ENCODE results near the gene GREB1L. TPM values are rescaled to one million over a fixed set of nuclear protein-coding genes. Genes with fewer than 3 reads are reported as not detected.
A peak's percentile ranks its signal among the peaks of the same experiment; 100 is the strongest.

GREB1L gene
- total and polyA plus RNA-seq, 2 of the 13 experiments (the other 11 are each of a cell fraction or from before 2014, with no cell fraction given), result 0.17 to 0.66 TPM

DNA sequence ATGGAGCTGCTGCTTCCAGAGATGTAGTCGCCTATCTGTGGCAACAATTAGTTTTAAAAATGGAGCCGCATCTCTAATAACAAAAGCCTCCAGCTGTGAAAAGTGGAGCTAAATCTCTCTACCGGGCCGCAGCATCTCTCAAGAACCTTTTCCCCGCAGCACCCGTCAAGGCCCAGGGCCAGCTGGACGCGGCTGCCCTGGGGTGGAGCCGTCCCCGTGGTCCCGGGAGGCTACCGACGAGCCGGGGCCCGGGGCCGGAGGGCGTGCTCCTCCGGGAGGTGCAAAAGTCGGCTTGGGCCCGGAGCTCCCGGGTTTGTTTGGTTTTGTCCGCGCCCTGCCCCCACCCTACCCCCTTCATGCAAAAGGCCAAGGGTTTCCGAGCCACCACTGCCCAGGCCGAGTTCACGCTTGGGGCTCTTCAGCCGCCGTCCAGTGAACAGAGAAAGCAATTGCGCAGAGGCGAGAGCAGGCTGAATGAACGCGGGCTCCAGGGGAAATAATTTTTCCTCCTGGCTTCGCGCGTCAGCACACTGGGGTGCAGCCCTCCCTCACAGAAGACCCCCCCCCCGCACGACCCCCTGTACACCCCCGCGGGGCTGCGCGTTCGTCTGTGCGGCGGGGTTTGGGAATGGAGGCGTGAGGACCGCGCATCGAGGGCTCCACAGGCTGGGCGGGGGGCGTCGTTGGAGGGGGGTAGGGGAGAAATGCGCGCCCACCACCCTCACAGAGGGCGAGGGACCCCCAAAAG is 557 bp upstream of the GREB1L start (continued):
- no peak for TF ChIP-seq ZNF724P (CRISPR knock-in tag; IDR thresholded peaks at IDR 0.05; ENCODE audit: borderline replicate concordance)
- TF ChIP-seq ZBTB42 (CRISPR knock-in tag; IDR thresholded peaks at IDR 0.05), result no peak
- 0 out of 2 replicates have a peak, but pooled peaks have one; percentile 14 for TF ChIP-seq GABPB1 (CRISPR knock-in tag; IDR thresholded peaks at IDR 0.05)
- TF ChIP-seq, protein P1, sequence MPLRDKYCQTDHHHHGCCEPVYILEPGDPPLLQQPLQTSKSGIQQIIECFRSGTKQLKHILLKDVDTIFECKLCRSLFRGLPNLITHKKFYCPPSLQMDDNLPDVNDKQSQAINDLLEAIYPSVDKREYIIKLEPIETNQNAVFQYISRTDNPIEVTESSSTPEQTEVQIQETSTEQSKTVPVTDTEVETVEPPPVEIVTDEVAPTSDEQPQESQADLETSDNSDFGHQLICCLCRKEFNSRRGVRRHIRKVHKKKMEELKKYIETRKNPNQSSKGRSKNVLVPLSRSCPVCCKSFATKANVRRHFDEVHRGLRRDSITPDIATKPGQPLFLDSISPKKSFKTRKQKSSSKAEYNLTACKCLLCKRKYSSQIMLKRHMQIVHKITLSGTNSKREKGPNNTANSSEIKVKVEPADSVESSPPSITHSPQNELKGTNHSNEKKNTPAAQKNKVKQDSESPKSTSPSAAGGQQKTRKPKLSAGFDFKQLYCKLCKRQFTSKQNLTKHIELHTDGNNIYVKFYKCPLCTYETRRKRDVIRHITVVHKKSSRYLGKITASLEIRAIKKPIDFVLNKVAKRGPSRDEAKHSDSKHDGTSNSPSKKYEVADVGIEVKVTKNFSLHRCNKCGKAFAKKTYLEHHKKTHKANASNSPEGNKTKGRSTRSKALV (CRISPR knock-in tag; IDR thresholded peaks at IDR 0.05), result no peak

- ATAC-seq, result peak; percentile 54
- no peak for DNase-seq (ENCODE audit: low spot score)
- ChIA-PET POLR2A (no interaction called here), CTCF (ENCODE audit: low intra/inter-chr PET ratio, low total read pairs) (no interaction called here)
- no peak for FAIRE-seq
- Histone ChIP-seq H2AFZ (ENCODE audit: low read length) (no peak overlapping the region), H4K20me1 (ENCODE audit: insufficient read depth, low read length) (no peaks in the 10 kb centered on the region), H3K9me3 (ENCODE audit: low read length) (no peaks in the 10 kb centered on the region), H3K4me2 (ENCODE audit: low read depth, low read length) (peak overlapping the region; percentile 87), H3K36me3 (replicated peaks in 1 of 2; ENCODE audit: control insufficient read depth in 1 of 2, insufficient read depth in 2 of 2, low read length in 2 of 2) (no peaks in the 10 kb centered on the region), H3K4me3 (replicated peaks in 1 of 3; ENCODE audit: insufficient read depth in 1 of 3, low read depth in 2 of 3, low read length in 3 of 3) (peak overlapping the region; percentile 40 to 76 (median 61); a peak in 5 of 6 replicates), H3K79me2 (ENCODE audit: insufficient read depth, low read length) (no peaks in the 10 kb centered on the region), H3K9ac (ENCODE audit: insufficient read depth, low read depth, low read length) (no peak overlapping the region), H3K27ac (ENCODE audit: extremely low read length, insufficient read depth, low read length) (no peak overlapping the region), H3K4me1 (ENCODE audit: insufficient read depth, low read length) (peaks cover 10% of the 10 kb centered on the region), H3K27me3 (ENCODE audit: control insufficient read depth in 1 of 2, insufficient read depth in 2 of 2, low read length in 2 of 2) (peaks cover 4 to 42% of the 10 kb centered on the region in 2 experiments)
- no TSS peak for BruUV-seq (replicated peaks)
- 0 out of 2 replicates have a peak, but pooled peaks have one; percentile 34 for TF ChIP-seq CBX2 (IDR thresholded peaks at IDR 0.05; ENCODE audit: low read depth, low read length)
- TF ChIP-seq CBX2 (CRISPR knock-in tag; IDR thresholded peaks at IDR 0.05; ENCODE audit: low read depth), result no peak
- TF ChIP-seq HDAC1 (CRISPR knock-in tag; IDR thresholded peaks at IDR 0.05), result 0 out of 2 replicates have a peak, but pooled peaks have one; percentile 2
- TF ChIP-seq YEATS4 (CRISPR knock-in tag; IDR thresholded peaks at IDR 0.05; ENCODE audit: borderline replicate concordance), result no peak; the same call in 1 of the 2 replicates
- TF ChIP-seq ZNF598 (CRISPR knock-in tag; IDR thresholded peaks at IDR 0.05; ENCODE audit: borderline replicate concordance), result 0 out of 2 replicates have a peak, but pooled peaks have one; percentile 11
- TF ChIP-seq, protein P2, sequence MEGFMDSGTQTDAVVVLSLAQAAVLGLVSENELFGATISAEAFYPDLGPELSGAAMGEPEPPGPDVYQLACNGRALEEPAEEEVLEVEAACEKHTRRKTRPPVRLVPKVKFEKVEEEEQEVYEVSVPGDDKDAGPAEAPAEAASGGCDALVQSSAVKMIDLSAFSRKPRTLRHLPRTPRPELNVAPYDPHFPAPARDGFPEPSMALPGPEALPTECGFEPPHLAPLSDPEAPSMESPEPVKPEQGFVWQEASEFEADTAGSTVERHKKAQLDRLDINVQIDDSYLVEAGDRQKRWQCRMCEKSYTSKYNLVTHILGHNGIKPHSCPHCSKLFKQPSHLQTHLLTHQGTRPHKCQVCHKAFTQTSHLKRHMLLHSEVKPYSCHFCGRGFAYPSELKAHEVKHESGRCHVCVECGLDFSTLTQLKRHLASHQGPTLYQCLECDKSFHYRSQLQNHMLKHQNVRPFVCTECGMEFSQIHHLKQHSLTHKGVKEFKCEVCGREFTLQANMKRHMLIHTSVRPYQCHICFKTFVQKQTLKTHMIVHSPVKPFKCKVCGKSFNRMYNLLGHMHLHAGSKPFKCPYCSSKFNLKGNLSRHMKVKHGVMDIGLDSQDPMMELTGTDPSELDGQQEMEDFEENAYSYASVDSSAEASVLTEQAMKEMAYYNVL (CRISPR knock-in tag; IDR thresholded peaks at IDR 0.05; ENCODE audit: borderline replicate concordance), result 0 out of 2 replicates have a peak, but pooled peaks have one; percentile 5
- TF ChIP-seq ZFP37 (CRISPR knock-in tag; IDR thresholded peaks at IDR 0.05; ENCODE audit: borderline replicate concordance), result 0 out of 2 replicates have a peak, but pooled peaks have one; percentile 32
- no peak for TF ChIP-seq ZIK1 (CRISPR knock-in tag; IDR thresholded peaks at IDR 0.05; ENCODE audit: borderline replicate concordance, low read depth)
- TF ChIP-seq EZH2 (conservative IDR thresholded peaks at IDR 0.05; ENCODE audit: low read depth, low read length), result 0 out of 2 replicates have a peak, but pooled peaks have one; percentile 87
- TF ChIP-seq TFDP1 (CRISPR knock-in tag; IDR thresholded peaks at IDR 0.05; ENCODE audit: borderline replicate concordance), result 0 out of 2 replicates have a peak, but pooled peaks have one; percentile 4
- intact Hi-C loops (cut with micrococcal nuclease; ENCODE audit: unreplicated experiment) (no loop called here), in situ Hi-C loops (cut with HindIII; ENCODE audit: extremely low pct_ligation_motif_present, low pct_unique_long_range_greater_than_20kb) (no loop called here)
- WGBS (ENCODE audit: low lambda C conversion rate), result 13% methylated on average over 18 of the region's 48 CpGs
Observed at GRCh38 chr18:21242780-21243401, 859 bp downstream of the GREB1L start.

Measured in HepG2 (cell line).